Pulmonary artery endothelial cell (primary cell): ENCODE data around the gene EGR1. TPM values are rescaled to one million over a fixed set of nuclear protein-coding genes. Genes with fewer than 3 reads are reported as not detected.

Source experiments
- DNase-seq: peaks from one replicate; pipeline ENCODE4 v3.0.0-alpha.2; 2011; ENCODE audit warnings: low read depth, low spot score
- total RNA-seq: library from RNA; depleted of rRNA; stranded (reverse); fragments of >200 nt; gene quantifications from 2 replicates; pipeline ENCODE4 v1.2.3, GENCODE V29; 2014

The EGR1 gene
- total RNA-seq, result 0.73 and 1.2 TPM in 2 replicates

DNA sequence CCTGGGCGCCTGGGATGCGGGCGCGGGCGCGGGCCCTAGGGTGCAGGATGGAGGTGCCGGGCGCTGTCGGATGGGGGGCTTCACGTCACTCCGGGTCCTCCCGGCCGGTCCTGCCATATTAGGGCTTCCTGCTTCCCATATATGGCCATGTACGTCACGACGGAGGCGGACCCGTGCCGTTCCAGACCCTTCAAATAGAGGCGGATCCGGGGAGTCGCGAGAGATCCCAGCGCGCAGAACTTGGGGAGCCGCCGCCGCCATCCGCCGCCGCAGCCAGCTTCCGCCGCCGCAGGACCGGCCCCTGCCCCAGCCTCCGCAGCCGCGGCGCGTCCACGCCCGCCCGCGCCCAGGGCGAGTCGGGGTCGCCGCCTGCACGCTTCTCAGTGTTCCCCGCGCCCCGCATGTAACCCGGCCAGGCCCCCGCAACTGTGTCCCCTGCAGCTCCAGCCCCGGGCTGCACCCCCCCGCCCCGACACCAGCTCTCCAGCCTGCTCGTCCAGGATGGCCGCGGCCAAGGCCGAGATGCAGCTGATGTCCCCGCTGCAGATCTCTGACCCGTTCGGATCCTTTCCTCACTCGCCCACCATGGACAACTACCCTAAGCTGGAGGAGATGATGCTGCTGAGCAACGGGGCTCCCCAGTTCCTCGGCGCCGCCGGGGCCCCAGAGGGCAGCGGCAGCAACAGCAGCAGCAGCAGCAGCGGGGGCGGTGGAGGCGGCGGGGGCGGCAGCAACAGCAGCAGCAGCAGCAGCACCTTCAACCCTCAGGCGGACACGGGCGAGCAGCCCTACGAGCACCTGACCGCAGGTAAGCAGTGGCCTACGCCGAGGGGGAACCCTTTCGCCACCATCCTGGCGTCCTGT, at the start of gene EGR1:
TSS of gene EGR1 (plus strand) at position 219 of the 864 bp plus-strand sequence. CDS start at position 502, 283 bp downstream.
- DNase-seq, result peak; percentile 69

DNA sequence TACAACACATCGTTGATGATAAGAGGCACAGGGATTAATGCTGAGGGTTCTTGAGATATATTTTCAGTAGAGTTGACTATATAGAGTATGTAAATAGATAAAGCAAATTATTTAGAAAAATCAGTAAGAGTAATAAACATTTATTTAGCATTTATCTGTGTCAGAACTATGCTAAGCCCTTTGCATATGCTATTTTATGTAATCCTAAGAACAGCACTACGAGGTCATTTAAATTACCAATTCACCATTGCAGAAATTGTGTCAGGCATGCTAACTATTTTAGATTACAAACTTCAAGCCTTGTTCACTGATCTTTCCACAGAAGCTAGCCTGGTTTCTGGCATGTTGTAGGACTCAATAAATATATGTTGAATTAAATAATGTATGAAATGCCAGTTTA, 46.8 kb upstream of the EGR1 start:
- no peak for DNase-seq

DNA sequence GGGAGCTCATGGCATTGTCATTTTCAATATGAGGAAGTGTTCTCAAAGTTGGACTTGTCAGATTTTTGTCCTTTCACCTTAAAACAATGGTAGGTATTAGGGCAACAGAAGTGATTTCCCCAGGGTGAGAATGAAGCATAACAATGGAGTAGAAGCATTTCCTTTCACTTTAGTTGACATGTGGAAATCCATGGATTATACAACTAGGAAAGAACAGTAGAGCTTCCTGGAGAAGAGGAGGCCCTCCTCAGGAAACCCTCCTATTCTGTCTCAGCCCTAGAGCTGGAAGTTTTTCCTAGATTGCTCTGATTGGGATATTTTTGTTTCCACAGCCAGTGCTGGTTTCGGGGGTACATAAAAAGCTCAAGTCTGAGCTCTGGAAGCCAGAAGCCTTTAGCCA, 40.2 kb upstream of the EGR1 start:
- DNase-seq, result no peak

DNA sequence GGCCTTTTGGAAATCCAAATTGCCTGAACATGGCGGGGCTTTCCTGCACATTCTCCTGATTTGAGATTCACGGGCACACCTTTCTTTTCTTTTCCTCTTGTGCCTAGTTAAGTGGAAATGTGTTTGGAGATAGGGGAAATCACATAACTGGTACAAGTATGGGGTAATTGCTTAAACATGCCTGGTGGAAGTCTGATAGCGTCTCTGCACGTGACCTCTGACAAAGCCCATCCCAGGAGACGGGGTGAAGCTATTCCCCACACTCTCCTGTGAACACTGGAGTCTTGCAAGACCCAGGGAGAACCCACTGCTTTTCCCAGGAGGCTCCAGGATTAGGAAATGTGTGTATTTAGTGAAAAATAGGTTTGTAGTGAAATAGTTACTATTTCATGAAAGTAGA, 29.3 kb upstream of the EGR1 start:
- DNase-seq, result no peak

DNA sequence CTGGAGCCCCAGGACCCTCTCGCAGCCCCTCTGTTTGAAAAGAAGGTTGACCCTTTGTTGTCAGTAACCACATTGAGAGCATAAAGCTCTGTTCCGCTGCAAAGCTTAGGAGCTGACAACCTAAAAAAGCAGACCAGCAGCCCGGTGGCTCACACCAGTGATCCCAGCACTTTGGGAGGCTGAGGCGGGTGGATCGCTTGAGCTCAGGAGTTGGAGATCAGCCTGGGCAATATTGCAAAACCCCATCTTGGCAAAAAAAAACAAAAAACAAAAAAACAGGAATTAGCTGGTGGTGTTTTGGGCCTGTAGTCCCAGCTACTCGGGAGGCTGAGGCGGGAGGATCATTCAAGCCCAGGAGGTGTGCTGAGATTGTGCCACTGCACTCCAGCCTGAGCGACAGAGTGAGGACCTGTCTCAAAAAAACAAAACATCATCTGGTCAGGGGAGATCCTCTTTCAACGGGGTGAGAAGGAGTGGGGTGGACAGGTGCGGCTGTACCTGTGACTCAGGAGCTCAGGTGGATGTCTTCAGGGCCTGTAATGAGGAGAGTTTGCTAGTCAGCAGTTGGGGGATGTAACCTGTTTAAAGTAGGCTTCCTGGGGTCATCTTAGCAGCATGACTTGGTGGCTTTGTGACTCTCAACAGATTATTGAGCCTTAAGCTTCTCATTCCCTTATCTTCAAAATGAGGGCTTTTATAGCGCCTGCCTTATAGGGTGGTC, 27.1 kb upstream of the EGR1 start:
- no peak for DNase-seq

DNA sequence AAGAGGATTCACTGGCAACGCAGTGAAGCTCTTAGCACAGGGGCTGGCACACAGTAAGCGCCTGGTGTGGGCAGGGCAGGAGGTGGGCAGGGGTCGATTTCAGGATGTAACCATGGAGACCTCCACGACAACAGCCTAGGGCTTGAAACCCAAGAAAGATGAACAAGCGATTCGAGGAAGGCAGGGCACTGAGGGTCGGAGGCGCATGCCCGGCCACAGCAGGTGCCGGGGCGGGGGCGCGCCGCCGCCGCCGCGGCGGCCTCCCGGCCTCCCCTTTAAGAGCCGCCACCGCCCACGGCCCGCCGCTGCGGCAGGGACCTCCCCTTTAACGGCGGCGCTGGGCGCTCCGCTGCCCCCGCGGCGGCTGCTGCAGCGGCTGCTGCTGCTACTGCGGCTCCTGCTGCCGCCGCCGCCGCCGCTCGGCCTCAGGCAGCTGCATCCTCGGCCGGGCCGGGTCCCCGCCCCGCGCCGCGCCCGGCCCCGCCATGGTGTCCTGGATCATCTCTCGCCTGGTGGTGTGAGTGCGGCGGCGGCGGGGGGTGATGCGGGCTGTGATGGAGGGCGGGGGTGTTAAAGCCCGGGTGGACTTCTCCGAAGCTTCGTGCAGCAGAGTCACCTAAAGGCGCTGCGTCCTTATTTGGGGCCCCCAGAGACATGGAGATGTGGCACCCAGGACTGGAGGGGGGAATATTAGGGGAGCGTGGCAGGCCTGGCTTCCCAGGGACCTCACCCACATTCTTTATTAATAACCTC, 26.4 kb upstream of the EGR1 start, which contains the start of gene REEP2:
TSS of gene REEP2 (plus strand) at position 334 of the 753 bp plus-strand sequence. CDS start at position 486, 152 bp downstream.
- no peak for DNase-seq

DNA sequence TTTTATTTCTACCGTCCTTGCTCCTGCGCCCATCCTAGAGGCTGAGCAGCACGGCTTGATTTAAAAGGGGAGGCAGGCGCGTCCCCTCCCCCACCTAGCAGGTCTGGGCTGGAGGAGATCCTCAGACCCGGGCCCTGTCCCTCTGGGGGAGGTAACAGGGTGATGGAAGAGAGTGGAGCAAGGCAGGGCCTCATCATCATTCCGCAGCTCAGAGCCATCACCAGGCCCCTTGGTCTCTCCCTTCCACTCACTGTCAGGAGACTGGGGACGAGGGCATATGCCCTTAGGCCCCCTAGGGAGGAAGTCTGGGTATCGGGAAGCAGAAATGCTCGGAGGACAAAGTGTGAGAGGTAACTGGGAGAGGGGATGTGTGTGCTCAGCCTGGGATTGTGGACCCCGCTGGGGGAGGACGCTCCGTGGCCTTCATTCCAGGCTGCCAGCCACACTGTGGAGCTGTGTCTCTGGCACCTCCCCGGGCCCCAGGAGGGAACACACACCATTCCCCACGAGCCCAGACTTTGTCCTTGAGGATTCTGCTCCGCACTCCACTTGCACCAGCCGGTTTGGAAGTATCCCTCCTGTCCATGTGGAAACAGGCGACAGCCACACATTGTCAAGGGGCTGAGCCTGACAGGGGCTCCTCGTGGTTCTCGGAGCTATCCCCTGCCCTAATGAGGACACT, 25.7 kb upstream of the EGR1 start:
- DNase-seq, result no peak

DNA sequence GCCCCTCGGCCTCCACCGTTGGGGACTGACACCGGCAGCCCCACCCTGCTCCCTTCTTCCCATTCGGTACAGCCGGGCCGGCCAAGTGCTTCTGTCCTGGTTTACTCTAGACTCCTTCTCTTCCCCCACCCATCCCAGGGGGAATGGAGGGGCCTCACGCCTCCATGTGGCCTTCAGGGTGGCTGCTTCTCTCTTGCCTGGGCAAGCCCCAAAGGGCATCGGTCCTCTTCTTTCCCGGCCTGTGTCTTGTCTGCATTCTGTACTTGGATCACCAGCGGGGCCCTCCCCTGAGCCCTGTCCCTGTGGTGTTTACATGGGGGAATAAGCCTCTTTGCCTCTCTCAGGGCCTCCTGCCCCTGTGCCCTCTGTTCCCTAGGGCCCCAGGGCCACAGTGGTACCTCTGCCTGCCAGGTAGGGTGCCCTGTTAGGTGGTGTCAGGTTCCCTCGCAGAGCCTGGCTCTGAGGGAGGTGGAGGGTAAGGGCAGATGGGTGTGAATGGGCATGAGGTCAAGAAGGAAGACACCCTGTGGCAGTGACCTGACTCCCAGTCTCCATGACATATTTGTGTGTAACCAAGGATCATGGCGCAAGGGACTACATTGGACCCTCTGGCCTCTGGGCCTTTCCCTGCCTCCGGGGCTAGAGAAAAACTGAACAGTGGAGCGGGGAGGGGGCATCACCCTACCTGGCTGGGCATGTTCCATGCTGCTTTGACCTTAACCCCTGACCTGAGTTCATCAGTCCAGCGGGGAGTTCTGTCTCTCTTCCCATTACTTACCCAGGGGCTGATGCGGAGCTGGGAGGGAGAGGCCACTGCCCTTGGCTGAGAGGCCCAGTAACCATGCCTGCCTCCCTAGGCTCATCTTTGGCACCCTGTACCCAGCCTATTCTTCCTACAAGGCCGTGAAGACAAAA, 24.9 kb upstream of the EGR1 start:
- no peak for DNase-seq

DNA sequence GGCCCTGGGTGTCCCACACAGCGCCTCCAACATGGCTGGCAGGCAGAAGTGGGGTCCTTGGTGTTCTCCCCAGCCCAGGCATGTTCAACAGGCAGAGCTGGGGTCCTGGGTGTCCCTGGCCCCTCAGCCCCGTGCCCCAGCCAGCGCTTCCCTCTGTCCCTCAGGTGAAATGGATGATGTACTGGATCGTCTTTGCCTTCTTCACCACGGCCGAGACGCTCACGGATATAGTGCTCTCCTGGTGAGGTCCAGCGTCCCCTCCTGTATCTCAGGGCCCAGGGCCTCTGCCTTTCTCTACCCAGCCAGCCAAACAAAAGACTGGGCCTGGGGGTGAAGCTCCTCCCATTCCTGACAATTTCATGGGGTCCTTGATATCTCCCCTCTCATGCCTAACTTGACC, 24.1 kb upstream of the EGR1 start:
- DNase-seq, result no peak

DNA sequence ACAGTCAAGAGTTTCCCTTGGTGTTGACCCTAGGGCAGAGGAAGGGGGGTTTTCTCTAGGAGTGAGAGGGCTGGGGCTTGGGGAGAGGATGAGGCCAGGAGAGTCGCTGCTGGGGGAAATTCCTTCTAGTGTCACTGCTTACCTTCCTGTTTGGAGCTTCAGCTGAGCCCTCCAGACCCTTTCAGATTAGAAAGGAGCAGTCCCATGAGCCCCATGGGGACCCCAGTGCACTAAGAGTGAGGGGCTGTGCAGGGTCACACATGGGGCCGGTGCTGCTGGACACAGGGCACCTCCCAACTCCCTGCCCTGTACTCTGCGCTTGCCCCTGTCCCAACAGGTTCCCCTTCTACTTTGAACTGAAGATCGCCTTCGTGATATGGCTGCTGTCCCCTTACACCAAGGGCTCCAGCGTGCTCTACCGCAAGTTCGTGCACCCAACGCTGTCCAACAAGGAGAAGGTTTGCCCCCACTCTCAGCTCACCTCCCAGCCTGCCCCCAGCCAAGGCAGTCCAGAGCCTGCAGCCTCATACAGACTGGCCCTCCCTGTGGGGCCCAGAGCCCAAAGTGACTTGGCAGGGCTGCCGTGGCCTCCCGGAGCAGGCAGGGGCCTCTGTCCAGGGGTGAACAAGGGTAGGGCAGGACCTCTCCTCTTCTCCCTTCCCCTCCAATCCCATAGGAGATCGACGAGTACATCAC, 21.1 kb upstream of the EGR1 start:
- no peak for DNase-seq

DNA sequence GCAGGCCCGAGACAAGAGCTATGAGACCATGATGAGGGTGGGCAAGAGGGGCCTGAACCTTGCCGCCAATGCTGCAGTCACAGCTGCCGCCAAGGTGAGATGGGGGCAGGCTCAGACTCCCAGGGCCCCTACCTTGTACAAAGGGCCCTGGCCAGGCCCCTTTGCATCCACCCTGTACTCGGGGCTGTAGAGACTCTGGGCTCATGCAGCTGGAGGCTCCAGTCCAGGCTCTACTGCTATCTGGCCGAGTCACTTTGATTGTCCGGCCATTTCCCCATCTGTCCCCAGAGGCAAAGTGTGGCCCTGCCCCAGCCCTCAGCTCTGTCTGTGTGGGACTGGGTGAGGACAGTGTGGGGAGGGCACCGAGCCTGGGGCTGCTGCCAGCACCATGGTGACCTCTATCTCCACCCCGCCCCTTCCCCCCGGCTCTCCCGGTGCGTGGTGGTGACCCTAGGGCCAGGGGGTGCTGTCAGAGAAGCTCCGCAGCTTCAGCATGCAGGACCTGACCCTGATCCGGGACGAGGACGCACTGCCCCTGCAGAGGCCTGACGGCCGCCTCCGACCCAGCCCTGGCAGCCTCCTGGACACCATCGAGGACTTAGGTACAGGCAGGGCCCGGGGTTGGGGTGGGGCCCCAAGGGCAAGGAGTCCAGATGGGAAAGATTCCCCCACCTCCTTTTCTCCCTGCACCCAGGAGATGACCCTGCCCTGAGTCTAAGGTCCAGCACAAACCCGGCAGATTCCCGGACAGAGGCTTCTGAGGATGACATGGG, 20.3 kb upstream of the EGR1 start:
- DNase-seq, result no peak

DNA sequence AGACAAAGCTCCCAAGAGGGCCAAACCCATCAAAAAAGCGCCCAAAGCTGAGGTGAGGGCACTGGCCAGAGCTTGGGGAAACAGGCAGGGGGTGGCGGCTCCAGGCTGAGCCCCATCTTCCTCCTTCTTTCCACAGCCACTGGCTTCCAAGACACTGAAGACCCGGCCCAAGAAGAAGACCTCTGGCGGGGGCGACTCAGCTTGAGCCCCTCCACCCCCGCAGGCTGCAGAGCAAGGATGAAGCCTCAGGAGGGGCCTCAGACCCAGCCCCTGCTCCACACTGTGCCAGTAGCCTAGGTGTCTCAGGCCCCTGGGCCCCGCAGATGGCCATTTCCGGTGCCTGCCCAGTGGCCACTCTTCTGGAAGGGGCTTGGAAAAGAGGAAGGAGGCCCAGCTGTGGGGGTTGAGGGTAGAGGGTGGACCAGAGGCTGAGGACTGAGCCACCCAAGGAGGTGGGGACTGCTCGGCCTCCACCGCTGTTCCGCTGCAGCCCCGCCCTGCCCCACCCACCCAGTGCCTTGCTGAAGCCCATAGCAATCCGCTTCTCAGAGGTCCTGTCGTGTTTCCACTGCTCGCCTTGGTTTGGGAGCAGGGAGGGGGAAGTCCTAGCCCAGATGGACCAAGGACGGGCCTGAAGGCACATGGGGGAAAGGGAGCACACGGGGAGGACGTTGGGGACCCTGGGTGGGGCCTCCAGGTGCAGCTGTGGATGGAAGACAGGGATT, 19.6 kb upstream of the EGR1 start:
- no peak for DNase-seq

DNA sequence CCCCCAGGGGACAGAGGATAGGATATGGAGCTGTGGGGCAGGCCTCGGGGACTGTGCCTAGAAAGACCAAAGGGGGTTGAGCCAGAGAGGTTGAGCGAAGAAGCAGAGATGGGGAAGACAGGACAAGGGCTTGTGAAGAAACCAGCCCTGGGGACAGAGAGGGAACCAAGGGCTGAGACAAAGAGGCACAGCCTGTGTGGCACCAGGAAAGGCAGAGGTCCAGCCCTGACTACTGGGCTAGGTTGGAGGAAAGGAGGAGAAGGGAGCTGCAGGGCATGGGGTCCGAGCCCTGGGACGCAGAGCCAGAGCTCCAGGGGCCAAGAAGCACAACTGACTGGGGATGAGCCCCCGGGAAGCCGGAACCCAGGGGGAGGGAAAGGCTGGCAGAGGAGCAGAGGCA, 17.2 kb upstream of the EGR1 start:
- DNase-seq, result no peak

DNA sequence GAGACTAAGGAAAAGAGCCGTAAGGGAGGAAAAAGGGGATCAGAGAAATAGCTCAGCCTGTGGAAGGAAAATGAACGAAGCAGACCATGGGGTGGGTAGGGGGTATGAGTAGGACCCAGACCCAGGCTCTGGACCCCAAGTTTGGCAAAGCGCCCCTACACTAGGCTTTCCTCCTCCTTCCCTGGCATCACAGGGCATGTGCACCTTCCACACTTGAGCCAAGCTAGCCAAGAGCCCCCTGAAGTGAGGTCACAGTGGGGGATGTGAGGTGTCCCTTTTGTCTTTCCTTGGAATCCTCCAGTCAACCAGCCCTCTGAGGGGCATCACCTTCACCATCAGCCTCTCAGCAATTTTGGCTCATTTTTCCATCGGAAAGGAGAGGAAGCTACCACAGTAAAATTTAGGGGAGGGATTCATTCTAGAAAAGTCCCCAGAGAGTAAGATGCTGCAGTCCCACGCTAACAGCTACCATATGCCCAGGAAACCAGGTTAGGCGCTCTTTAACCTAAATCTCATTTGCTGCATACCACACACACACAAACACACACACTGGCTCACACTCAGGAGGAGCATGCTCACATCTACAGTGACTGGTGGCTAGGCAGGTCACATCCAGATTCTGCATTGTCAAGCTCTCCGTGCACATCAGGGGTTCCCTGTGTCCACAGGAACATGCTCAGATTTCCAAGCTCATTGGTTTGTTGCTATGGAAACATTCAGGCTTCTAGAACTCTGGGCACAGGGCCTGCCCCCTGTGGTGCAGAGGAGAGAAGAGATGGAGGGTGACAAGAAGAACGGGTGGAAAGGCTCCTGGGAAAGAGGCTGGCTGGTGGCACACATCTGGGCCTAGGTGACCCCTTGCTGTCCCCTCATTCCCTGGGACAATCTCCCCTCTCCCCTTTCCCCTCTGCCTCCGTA, 16.5 kb upstream of the EGR1 start:
- DNase-seq, result no peak

DNA sequence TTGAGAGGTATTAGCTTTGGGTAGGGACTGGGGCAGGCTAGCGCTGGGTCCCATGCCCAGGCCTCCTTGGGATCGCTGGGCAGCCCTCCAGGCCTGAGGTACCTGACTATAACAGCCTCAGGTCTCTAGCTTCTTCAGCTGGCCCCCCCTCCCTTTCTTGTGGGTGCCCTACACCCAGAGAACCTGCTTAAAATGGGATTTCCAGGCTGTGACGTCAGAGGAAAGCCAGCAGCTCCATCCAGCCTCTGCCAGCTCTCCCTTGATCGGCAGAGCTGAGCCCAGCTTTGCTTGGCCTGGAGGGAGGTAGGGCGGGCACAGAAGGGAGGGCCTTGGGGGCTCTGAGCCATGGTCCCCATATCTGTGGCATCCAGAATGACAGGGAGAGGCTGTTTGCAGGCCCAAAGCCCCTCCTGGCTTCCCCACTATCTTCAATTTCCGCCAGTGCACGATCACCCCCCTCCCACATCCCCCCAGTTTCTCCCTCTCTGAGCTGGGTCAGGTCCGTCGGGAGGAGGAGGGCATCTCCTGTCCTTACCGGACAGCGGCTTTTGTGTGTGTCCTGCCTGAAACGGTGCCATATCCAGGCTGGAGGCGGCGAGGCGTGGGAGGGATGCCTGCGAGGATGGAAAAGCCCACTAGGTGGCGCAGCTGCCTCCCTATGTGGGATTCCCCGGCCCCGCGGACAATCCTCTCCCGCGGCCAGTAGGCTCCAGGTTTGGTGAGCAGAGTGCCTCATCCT, 15.6 kb upstream of the EGR1 start:
- DNase-seq, result peak; percentile 35

DNA sequence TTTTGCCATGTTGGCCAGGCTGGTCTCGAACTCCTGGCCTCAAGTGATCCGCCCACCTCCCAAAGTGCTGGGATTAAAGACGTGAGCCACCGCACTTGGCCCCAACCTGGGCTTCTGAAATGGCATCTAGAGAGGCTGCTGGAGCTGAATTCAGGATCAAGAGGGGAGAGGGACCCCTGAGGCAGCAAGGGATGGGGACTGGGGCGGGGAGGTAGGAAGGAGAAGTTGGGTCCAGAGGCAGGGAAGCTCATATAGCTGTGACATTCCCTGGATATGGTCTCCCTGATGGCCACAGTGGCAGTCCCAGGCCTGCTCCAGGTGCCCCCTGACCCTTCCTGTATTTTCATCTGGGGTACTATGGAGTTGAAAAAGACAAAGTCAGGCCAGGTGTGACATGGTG, 14.3 kb upstream of the EGR1 start:
- DNase-seq, result no peak
